A549 (cell line): ENCODE measurements around the gene GCK. TPM values are rescaled to one million over a fixed set of nuclear protein-coding genes. Genes with fewer than 3 reads are reported as not detected.

ENCODE experiments used
- ATAC-seq, 2 experiments: fragments of 200-7000 bp in 1 of 2; fragments of >200 bp in 1 of 2; cut with Nextera tagmentation in 1 of 2; cut with Tn5 transposase in 1 of 2; 3 replicates each; pipeline versions ENCODE4 v1.8.0 to v1.9.1; 2018 to 2020; ENCODE audit warnings: mild to moderate bottlenecking in 1 of 2, moderate library complexity in 1 of 2
- CTCF ChIA-PET: fragments of 300-600 bp; sonication (Branson Sonifier 250); formaldehyde crosslinking; extraction: SDS; loops from one replicate; lab custom pipeline; 2021; ENCODE audit warnings: antibody characterized with exemption, inconsistent platforms; lab: Yijun Ruan, JAX
- POLR2A ChIA-PET: fragments of 350-600 bp; formaldehyde crosslinking; extraction: SDS; loops from one replicate; lab custom pipeline; 2021; ENCODE audit warnings: antibody characterized with exemption, inconsistent platforms; lab: Yijun Ruan, JAX
- DNase-seq, 2 experiments: peaks; one replicate each; pipeline versions ENCODE4 v3.0.0 to v3.0.0-alpha.2; 2011 to 2016; ENCODE audit warnings: low read depth in 1 of 2, low spot score in 1 of 2
- FAIRE-seq: peaks from 2 replicates; lab custom pipeline; 2011; peaks lifted over from hg19 to GRCh38; lab: Jason Lieb, UNC
- H3K27ac ChIP-seq, 2 experiments: fragments of >200 bp; sonication (Bioruptor Twin); formaldehyde crosslinking; 3 replicates each; pipeline ENCODE4 v1.5.1; 2016 to 2017
- H3K4me1 ChIP-seq: fragments of >200 bp; sonication (Bioruptor Twin); formaldehyde crosslinking; 3 replicates; pipeline ENCODE4 v1.6.1; 2016
- H3K4me2 ChIP-seq: fragments of >200 bp; sonication (Bioruptor Twin); formaldehyde crosslinking; 3 replicates; pipeline ENCODE4 v1.6.1; 2016
- H3K4me3 ChIP-seq: fragments of >200 bp; sonication (Bioruptor Twin); formaldehyde crosslinking; 3 replicates; pipeline ENCODE4 v1.5.1; 2016
- H3K9me3 ChIP-seq: fragments of >200 bp; sonication (Bioruptor Twin); formaldehyde crosslinking; 3 replicates; pipeline ENCODE4 v1.6.1; 2016
- CBX2 ChIP-seq: fragments of 200-600 bp; sonication (generic); IDR thresholded peaks from 2 replicates; pipeline ENCODE4 v1.6.1; 2016; ENCODE audit warnings: low read depth, mild to moderate bottlenecking, borderline replicate concordance
- CBX8 ChIP-seq: fragments of 200-600 bp; sonication (generic); IDR thresholded peaks from 2 replicates; pipeline ENCODE4 v1.6.1; 2016
- CHD2 ChIP-seq: fragments of 150-350 bp; IDR thresholded peaks from 2 replicates; pipeline ENCODE4 v1.6.1; 2014; ENCODE audit warnings: low read length; ENCODE audit not compliant: partially characterized antibody
- EP300 ChIP-seq, 2 experiments: fragments of >200 bp; sonication (Bioruptor Twin); formaldehyde crosslinking; IDR thresholded peaks; 2 replicates in 1 of 2; 3 replicates in 1 of 2; pipeline ENCODE4 v1.6.1; 2016 to 2017
- GATA3 ChIP-seq: IDR thresholded peaks from 2 replicates; pipeline ENCODE4 v1.6.1; 2012; ENCODE audit warnings: borderline replicate concordance
- HDAC2 ChIP-seq: fragments of 200-600 bp; sonication (generic); IDR thresholded peaks from 2 replicates; pipeline ENCODE4 v1.6.1; 2016
- JUN ChIP-seq, 2 experiments: fragments of >200 bp; sonication (Bioruptor Twin); formaldehyde crosslinking; IDR thresholded peaks; 2 replicates in 1 of 2; 3 replicates in 1 of 2; pipeline ENCODE4 v1.6.1; 2016 to 2017
- JUNB ChIP-seq: fragments of >200 bp; sonication (Bioruptor Twin); formaldehyde crosslinking; IDR thresholded peaks from 2 replicates; pipeline ENCODE4 v1.6.1; 2016
- KDM1A ChIP-seq: fragments of 200-600 bp; sonication (generic); IDR thresholded peaks from 2 replicates; pipeline ENCODE4 v1.6.1; 2016; ENCODE audit warnings: low read depth, mild to moderate bottlenecking
- KDM5A ChIP-seq: fragments of 200-600 bp; sonication (generic); IDR thresholded peaks from 2 replicates; pipeline ENCODE4 v1.6.1; 2016; ENCODE audit warnings: antibody characterized with exemption, mild to moderate bottlenecking
- NR3C1 ChIP-seq: fragments of >200 bp; sonication (Bioruptor Twin); formaldehyde crosslinking; IDR thresholded peaks from 3 replicates; pipeline ENCODE4 v1.6.1; 2017
- POLR2A ChIP-seq: IDR thresholded peaks from 2 replicates; pipeline ENCODE4 v1.6.1; 2012; ENCODE audit warnings: mild to moderate bottlenecking, low read length
- RFX5 ChIP-seq: fragments of 450-650 bp; IDR thresholded peaks from 2 replicates; pipeline ENCODE4 v1.7.1; 2014; ENCODE audit warnings: antibody characterized with exemption, mild to moderate bottlenecking, moderate library complexity
- TFCP2L1 ChIP-seq: fragments of 250-450 bp; sonication (Bioruptor Pico); IDR thresholded peaks from 2 replicates; pipeline ENCODE4 v1.5.0; 2021; ENCODE audit warnings: mild to moderate bottlenecking
- ZC3H11A ChIP-seq: fragments of 450-650 bp; IDR thresholded peaks from 2 replicates; pipeline ENCODE4 v1.6.1; 2014; ENCODE audit warnings: antibody characterized with exemption, mild to moderate bottlenecking
- ZFP36 ChIP-seq: fragments of 450-650 bp; IDR thresholded peaks from 2 replicates; pipeline ENCODE4 v1.6.1; 2014; ENCODE audit warnings: borderline replicate concordance; ENCODE audit not compliant: partially characterized antibody
- WGBS: methylation state at CpG from one replicate; pipeline ENCODE4 v1.1.6; 2017; ENCODE audit errors: missing lambda C conversion rate; 5-methylcytosine and 5-hydroxymethylcytosine counted together
- polyA plus RNA-seq, 4 experiments: library from polyadenylated mRNA; depleted of rRNA in 3 of 4; stranded (reverse); fragments of >200 nt; fragmentation: RNase III in 1 of 4; extraction: RNeasy Plus Mini Kit Qiagen cat#74134 plus additional on column Dnase treatment in 1 of 4; gene quantifications; 2 replicates in 3 of 4; 3 replicates in 1 of 4; pipeline ENCODE4 v1.2.3, GENCODE V29; 2011 to 2017
- TF ChIP-seq, protein P1 (sequence below): IDR thresholded peaks from 2 replicates; pipeline ENCODE4 v1.6.1; 2012; ENCODE audit warnings: low read depth, borderline replicate concordance
- TF ChIP-seq, protein P2 (sequence below): fragments of 200-600 bp; sonication (generic); IDR thresholded peaks from 2 replicates; pipeline ENCODE4 v1.6.1; 2016; ENCODE audit warnings: antibody characterized with exemption, mild to moderate bottlenecking, moderate library complexity
- TF ChIP-seq, protein P3 (sequence below): fragments of 250-450 bp; sonication (Bioruptor Pico); IDR thresholded peaks from 2 replicates; pipeline ENCODE4 v1.5.0; 2021; ENCODE audit warnings: mild to moderate bottlenecking, moderate library complexity, borderline replicate concordance

The GCK gene
- polyA plus RNA-seq, 2 of the 4 experiments (the other 2 are of a cell fraction): 0.12 TPM; not detected in 1

DNA sequence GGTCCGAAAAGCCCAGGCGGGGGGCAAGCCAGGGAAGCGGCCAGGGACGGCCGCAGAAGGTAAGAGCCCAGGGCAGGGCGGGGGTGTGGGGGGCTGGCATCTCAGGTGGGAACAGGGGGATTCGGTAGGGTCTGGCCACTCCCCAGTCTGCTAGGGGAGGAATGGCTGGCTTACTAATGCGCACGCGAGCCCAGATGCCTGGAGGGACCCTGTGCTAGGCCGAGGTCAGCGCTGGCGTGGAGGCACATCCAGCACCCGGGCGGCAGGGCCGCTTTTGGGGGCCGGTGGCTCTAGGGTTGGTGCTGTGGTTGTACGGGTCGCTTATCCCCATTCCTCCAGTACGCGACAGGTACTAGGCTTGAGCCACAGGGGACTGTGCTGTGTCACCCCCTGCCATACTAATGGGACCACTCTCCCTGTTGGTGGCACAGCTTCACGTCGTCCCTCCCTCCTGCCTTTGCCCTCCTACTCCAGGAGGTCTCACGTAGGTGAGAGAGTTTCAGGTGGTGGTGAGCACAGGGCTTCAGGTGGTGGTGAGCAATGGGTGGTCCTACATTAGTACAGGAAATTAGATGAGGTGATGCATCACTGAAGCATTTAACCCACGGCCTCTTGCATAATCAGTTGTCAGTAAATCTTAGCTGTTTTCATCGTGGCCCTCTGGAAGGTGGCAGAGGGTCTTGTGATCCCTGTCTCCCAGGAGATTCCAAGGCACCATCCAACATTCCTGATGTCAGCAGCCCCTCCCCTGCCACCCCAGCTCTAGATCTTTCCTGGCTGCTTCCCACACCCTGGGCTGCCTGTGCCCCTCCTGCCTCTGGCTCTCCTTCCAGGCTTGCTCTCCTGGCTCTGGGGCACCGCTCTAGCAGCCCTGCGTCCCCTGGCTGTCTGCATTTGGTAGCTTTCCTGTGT, 84.1 kb downstream of the GCK start:
- Histone ChIP-seq H3K4me2 (peak overlapping the region; percentile 46), H3K27ac (peak overlapping the region in 1 of 2 experiments; percentile 64; a peak in 3 of 6 replicates), H3K4me1 (peaks cover 12% of the 10 kb centered on the region; the same call in 1 of the 3 replicates), H3K4me3 (no peak overlapping the region), H3K9me3 (no peaks in the 10 kb centered on the region)
- WGBS: 72% methylated on average over 11 of the region's 28 CpGs
- ChIA-PET POLR2A (no interaction called here), CTCF (interaction anchor here (0.8 to 0.9 kb wide), 2 partner anchors 12 to 32 kb away, joined by 3 to 4 read pairs; no protein-coding TSS in a partner anchor)
- ATAC-seq (peak in 1 of 2 experiments; percentile 17; a peak in 3 of 6 replicates), FAIRE-seq (no peak), DNase-seq (no peak)
- no peak for TF ChIP-seq TFCP2L1 (CRISPR knock-in tag)

DNA sequence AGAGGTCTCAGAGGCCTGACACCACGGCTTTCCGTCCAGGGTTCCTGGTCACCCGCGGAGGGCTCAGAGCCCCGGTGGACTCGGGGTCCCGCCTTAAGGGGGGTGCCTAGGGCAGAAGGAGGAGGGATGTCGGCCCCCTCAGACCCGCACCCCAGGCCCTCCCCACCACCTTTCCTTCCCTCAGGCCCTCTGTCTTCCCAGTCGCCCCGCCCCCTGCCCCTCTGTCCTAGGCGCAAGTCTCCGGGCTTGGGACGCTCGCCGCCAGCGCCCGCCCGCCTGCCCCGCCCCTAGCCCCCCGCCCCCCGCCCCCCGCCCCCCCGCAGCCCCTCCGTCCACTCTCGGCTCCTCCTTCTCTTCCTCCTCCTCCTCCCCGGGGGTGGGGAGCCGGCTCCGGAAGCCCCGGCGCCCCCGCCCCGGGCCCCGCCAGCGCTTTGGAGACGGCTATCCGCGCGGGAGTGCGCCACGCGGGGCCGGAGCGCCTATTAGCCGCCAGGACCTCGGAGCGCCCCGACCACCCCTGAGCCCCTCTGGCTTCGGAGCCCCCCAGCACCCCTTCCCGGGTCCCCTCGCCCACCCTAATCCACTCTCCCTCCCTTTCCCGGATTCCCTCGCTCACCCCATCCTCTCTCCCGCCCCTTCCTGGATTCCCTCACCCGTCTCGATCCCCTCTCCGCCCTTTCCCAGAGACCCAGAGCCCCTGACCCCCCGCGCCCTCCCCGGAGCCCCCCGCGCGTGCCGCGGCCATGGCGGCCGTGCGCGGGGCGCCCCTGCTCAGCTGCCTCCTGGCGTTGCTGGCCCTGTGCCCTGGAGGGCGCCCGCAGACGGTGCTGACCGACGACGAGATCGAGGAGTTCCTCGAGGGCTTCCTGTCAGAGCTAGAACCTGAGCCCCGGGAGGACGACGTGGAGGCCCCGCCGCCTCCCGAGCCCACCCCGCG, 85.0 kb downstream of the GCK start, which contains the start of gene AEBP1:
Gene AEBP1, plus strand, starts transcription at position 423 of the 937 bp plus-strand sequence. Its CDS starts 321 bp downstream, at position 744.
- TF ChIP-seq JUN (IDR thresholded peaks at IDR 0.05): no peak
- no peak for TF ChIP-seq CBX2
- TF ChIP-seq RFX5: no peak
- TF ChIP-seq CHD2: no peak
- TF ChIP-seq, protein P1, sequence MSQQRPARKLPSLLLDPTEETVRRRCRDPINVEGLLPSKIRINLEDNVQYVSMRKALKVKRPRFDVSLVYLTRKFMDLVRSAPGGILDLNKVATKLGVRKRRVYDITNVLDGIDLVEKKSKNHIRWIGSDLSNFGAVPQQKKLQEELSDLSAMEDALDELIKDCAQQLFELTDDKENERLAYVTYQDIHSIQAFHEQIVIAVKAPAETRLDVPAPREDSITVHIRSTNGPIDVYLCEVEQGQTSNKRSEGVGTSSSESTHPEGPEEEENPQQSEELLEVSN: no peak
- no peak for TF ChIP-seq CBX8
- H3K4me3 ChIP-seq: no peak within 1 kb of the TSS
- WGBS: 78% methylated on average over 33 of the region's 87 CpGs
- no peaks in the 10 kb centered on the region for H3K9me3 ChIP-seq
- ATAC-seq (no peak; a peak in 1 of 6 replicates), FAIRE-seq (no peak), DNase-seq (no peak)
- H3K4me1 ChIP-seq: peaks cover 12% of the 10 kb centered on the region; the same call in 1 of the 3 replicates
- POLR2A ChIA-PET: no interaction called here
- H3K4me2 ChIP-seq: peak within 1 kb of the TSS; percentile 46
- CTCF ChIA-PET: no interaction called here
- H3K27ac ChIP-seq: peak within 1 kb of the TSS in 1 of 2 experiments; percentile 64; a peak in 3 of 6 replicates

DNA sequence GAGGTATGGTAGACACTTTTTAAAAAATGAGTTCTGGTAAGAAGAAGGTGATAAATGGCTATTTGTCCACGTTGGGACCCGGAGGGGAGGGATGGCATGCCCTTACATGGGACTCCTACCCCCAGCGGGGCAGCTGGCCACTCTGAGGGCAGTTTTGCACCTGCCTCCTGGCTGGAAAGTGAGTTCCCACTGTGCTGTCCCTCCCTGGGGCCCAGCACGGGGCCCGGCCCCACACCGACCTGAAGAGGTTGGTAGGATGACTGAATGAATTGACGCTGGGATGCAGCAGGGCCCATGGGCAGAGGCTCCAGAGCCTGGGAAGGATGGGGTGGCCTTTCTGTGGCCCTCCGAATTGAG, 85.7 kb downstream of the GCK start:
- CTCF ChIA-PET: interaction anchor here (0.6 to 1.1 kb wide), 2 partner anchors 20 to 38 kb away, joined by 3 read pairs; partner anchors contain the start of gene POLD2
- H3K4me2 ChIP-seq: no peak overlapping the region
- ATAC-seq (no peak), FAIRE-seq (no peak), DNase-seq (no peak)
- no peaks in the 10 kb centered on the region for H3K9me3 ChIP-seq
- peaks cover 12% of the 10 kb centered on the region; the same call in 1 of the 3 replicates for H3K4me1 ChIP-seq
- no peak overlapping the region for H3K4me3 ChIP-seq
- no peak overlapping the region for H3K27ac ChIP-seq
- POLR2A ChIA-PET: no interaction called here
- WGBS: 90% methylated on average over 5 of the region's 8 CpGs
- no peak for TF ChIP-seq NR3C1
- TF ChIP-seq, protein P2, sequence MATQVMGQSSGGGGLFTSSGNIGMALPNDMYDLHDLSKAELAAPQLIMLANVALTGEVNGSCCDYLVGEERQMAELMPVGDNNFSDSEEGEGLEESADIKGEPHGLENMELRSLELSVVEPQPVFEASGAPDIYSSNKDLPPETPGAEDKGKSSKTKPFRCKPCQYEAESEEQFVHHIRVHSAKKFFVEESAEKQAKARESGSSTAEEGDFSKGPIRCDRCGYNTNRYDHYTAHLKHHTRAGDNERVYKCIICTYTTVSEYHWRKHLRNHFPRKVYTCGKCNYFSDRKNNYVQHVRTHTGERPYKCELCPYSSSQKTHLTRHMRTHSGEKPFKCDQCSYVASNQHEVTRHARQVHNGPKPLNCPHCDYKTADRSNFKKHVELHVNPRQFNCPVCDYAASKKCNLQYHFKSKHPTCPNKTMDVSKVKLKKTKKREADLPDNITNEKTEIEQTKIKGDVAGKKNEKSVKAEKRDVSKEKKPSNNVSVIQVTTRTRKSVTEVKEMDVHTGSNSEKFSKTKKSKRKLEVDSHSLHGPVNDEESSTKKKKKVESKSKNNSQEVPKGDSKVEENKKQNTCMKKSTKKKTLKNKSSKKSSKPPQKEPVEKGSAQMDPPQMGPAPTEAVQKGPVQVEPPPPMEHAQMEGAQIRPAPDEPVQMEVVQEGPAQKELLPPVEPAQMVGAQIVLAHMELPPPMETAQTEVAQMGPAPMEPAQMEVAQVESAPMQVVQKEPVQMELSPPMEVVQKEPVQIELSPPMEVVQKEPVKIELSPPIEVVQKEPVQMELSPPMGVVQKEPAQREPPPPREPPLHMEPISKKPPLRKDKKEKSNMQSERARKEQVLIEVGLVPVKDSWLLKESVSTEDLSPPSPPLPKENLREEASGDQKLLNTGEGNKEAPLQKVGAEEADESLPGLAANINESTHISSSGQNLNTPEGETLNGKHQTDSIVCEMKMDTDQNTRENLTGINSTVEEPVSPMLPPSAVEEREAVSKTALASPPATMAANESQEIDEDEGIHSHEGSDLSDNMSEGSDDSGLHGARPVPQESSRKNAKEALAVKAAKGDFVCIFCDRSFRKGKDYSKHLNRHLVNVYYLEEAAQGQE: no peak
- TF ChIP-seq EP300 (IDR thresholded peaks at IDR 0.05): no peak
- no peak for TF ChIP-seq ZC3H11A
- no peak for TF ChIP-seq KDM5A
- no peak for TF ChIP-seq HDAC2
- no peak for TF ChIP-seq JUNB
- TF ChIP-seq, protein P3, sequence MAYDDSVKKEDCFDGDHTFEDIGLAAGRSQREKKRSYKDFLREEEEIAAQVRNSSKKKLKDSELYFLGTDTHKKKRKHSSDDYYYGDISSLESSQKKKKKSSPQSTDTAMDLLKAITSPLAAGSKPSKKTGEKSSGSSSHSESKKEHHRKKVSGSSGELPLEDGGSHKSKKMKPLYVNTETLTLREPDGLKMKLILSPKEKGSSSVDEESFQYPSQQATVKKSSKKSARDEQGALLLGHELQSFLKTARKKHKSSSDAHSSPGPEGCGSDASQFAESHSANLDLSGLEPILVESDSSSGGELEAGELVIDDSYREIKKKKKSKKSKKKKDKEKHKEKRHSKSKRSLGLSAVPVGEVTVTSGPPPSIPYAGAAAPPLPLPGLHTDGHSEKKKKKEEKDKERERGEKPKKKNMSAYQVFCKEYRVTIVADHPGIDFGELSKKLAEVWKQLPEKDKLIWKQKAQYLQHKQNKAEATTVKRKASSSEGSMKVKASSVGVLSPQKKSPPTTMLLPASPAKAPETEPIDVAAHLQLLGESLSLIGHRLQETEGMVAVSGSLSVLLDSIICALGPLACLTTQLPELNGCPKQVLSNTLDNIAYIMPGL (CRISPR knock-in tag): no peak
- no peak for TF ChIP-seq POLR2A
- TF ChIP-seq JUN (IDR thresholded peaks at IDR 0.05): no peak
- TF ChIP-seq ZFP36: no peak
- no peak for TF ChIP-seq GATA3
- TF ChIP-seq KDM1A: no peak
